ENCODE measurements around the gene CLK3. TPM values are rescaled to one million over a fixed set of nuclear protein-coding genes. Genes with fewer than 3 reads are reported as not detected.
A peak's percentile ranks its signal among the peaks of the same experiment; 100 is the strongest.

Gene CLK3
- total and polyA plus RNA-seq, 2 of the 13 experiments (the other 11 are each of a cell fraction or from before 2014, with no cell fraction given): 41.5 to 82.0 TPM

- TF ChIP-seq, protein P1, sequence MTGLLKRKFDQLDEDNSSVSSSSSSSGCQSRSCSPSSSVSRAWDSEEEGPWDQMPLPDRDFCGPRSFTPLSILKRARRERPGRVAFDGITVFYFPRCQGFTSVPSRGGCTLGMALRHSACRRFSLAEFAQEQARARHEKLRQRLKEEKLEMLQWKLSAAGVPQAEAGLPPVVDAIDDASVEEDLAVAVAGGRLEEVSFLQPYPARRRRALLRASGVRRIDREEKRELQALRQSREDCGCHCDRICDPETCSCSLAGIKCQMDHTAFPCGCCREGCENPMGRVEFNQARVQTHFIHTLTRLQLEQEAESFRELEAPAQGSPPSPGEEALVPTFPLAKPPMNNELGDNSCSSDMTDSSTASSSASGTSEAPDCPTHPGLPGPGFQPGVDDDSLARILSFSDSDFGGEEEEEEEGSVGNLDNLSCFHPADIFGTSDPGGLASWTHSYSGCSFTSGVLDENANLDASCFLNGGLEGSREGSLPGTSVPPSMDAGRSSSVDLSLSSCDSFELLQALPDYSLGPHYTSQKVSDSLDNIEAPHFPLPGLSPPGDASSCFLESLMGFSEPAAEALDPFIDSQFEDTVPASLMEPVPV (CRISPR knock-in tag; IDR thresholded peaks at IDR 0.05): 0 out of 2 replicates have a peak, but pooled peaks have one; percentile 26
- TF ChIP-seq ERF (CRISPR knock-in tag; IDR thresholded peaks at IDR 0.05) (peak; percentile 42), CREM (IDR thresholded peaks at IDR 0.05) (no peak; the same call in 1 of the 2 replicates), CREM (CRISPR knock-in tag; IDR thresholded peaks at IDR 0.05) (no peak), NFKB2 (CRISPR knock-in tag; IDR thresholded peaks at IDR 0.05; ENCODE audit: borderline replicate concordance) (peak; percentile 87; the same call in 1 of the 2 replicates), U2AF2 (IDR thresholded peaks at IDR 0.05; ENCODE audit: low read depth, low read length) (0 out of 2 replicates have a peak, but pooled peaks have one; percentile 47), NR2C2 (CRISPR knock-in tag; IDR thresholded peaks at IDR 0.05; ENCODE audit: borderline replicate concordance) (peak; percentile 82), THAP7 (CRISPR knock-in tag; IDR thresholded peaks at IDR 0.05) (no peak), HES4 (CRISPR knock-in tag; IDR thresholded peaks at IDR 0.05; ENCODE audit: borderline replicate concordance) (no peak), DNMT1 (CRISPR knock-in tag; IDR thresholded peaks at IDR 0.05) (no peak), ZKSCAN1 (IDR thresholded peaks at IDR 0.05; ENCODE audit: low read length) (no peak), ELF3 (CRISPR knock-in tag; IDR thresholded peaks at IDR 0.05) (peak; percentile 46; the same call in 1 of the 2 replicates), TEAD2 (CRISPR knock-in tag; IDR thresholded peaks at IDR 0.05) (no peak), CBFB (CRISPR knock-in tag; IDR thresholded peaks at IDR 0.05) (no peak; the same call in 1 of the 2 replicates), ELF4 (CRISPR knock-in tag; IDR thresholded peaks at IDR 0.05; ENCODE audit: borderline replicate concordance) (no peak), SOX5 (CRISPR knock-in tag; IDR thresholded peaks at IDR 0.05; ENCODE audit: borderline replicate concordance) (no peak), SKIL (CRISPR knock-in tag; IDR thresholded peaks at IDR 0.05; ENCODE audit: borderline replicate concordance) (no peak), ZNF333 (CRISPR knock-in tag; IDR thresholded peaks at IDR 0.05; ENCODE audit: borderline replicate concordance) (peak; percentile 79; the same call in 1 of the 2 replicates)
- TF ChIP-seq, protein P2, sequence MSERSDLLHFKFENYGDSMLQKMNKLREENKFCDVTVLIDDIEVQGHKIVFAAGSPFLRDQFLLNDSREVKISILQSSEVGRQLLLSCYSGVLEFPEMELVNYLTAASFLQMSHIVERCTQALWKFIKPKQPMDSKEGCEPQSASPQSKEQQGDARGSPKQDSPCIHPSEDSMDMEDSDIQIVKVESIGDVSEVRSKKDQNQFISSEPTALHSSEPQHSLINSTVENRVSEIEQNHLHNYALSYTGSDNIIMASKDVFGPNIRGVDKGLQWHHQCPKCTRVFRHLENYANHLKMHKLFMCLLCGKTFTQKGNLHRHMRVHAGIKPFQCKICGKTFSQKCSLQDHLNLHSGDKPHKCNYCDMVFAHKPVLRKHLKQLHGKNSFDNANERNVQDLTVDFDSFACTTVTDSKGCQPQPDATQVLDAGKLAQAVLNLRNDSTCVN (CRISPR knock-in tag; IDR thresholded peaks at IDR 0.05; ENCODE audit: borderline replicate concordance): peak; percentile 68; the same call in 1 of the 2 replicates
- TF ChIP-seq, protein P3, sequence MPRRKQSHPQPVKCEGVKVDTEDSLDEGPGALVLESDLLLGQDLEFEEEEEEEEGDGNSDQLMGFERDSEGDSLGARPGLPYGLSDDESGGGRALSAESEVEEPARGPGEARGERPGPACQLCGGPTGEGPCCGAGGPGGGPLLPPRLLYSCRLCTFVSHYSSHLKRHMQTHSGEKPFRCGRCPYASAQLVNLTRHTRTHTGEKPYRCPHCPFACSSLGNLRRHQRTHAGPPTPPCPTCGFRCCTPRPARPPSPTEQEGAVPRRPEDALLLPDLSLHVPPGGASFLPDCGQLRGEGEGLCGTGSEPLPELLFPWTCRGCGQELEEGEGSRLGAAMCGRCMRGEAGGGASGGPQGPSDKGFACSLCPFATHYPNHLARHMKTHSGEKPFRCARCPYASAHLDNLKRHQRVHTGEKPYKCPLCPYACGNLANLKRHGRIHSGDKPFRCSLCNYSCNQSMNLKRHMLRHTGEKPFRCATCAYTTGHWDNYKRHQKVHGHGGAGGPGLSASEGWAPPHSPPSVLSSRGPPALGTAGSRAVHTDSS (CRISPR knock-in tag; conservative IDR thresholded peaks at IDR 0.05): no peak
Observed at GRCh38 chr15:74598126-74598842, 17.4 kb upstream of the CLK3 start (continued).
